ENCODE results near the gene AP3M1.

Gene AP3M1

GRCh38 chr10:74145133-74145532, 5.5 kb downstream of the AP3M1 start:
- TF ChIP-seq TAF1 (IDR thresholded peaks at IDR 0.05; ENCODE audit: borderline replicate concordance, insufficient read depth, low read length) (no peak), POLR2AphosphoS5 (IDR thresholded peaks at IDR 0.05; ENCODE audit: low read depth, low read length) (no peak), FOXP2 (optimal IDR thresholded peaks at IDR 0.05; ENCODE audit: borderline replicate concordance, extremely low read depth, extremely low read length, insufficient read depth) (no peak), SIN3A (IDR thresholded peaks at IDR 0.05; ENCODE audit: borderline replicate concordance, insufficient read depth, low read length) (no peak), REST (IDR thresholded peaks at IDR 0.05; ENCODE audit: insufficient read depth in 1 of 2, low read depth in 2 of 2, low read length in 2 of 2) (no peak)

- TF ChIP-seq TAF1 (IDR thresholded peaks at IDR 0.05; ENCODE audit: borderline replicate concordance, insufficient read depth, low read length) (no peak), REST (IDR thresholded peaks at IDR 0.05; ENCODE audit: insufficient read depth in 1 of 2, low read depth in 2 of 2, low read length in 2 of 2) (no peak)
These were observed 10.1 kb downstream of the AP3M1 start for GRCh38 chr10:74140553-74140952.

GRCh38 chr10:74139981-74140380, 10.6 kb downstream of the AP3M1 start:
- no peak for TF ChIP-seq REST (IDR thresholded peaks at IDR 0.05; ENCODE audit: insufficient read depth in 1 of 2, low read depth in 2 of 2, low read length in 2 of 2)
- TF ChIP-seq TAF1 (IDR thresholded peaks at IDR 0.05; ENCODE audit: borderline replicate concordance, insufficient read depth, low read length): no peak
- no peak for TF ChIP-seq FOXP2 (optimal IDR thresholded peaks at IDR 0.05; ENCODE audit: borderline replicate concordance, extremely low read depth, extremely low read length, insufficient read depth)
- TF ChIP-seq SIN3A (IDR thresholded peaks at IDR 0.05; ENCODE audit: borderline replicate concordance, insufficient read depth, low read length): no peak
- no peak for TF ChIP-seq POLR2AphosphoS5 (IDR thresholded peaks at IDR 0.05; ENCODE audit: low read depth, low read length)

GRCh38 chr10:74137992-74138391, 12.6 kb downstream of the AP3M1 start:
- no peak for TF ChIP-seq POLR2AphosphoS5 (IDR thresholded peaks at IDR 0.05; ENCODE audit: low read depth, low read length)
- TF ChIP-seq REST (IDR thresholded peaks at IDR 0.05; ENCODE audit: insufficient read depth in 1 of 2, low read depth in 2 of 2, low read length in 2 of 2): no peak
- TF ChIP-seq SIN3A (IDR thresholded peaks at IDR 0.05; ENCODE audit: borderline replicate concordance, insufficient read depth, low read length): no peak
- no peak for TF ChIP-seq FOXP2 (optimal IDR thresholded peaks at IDR 0.05; ENCODE audit: borderline replicate concordance, extremely low read depth, extremely low read length, insufficient read depth)
- no peak for TF ChIP-seq TAF1 (IDR thresholded peaks at IDR 0.05; ENCODE audit: borderline replicate concordance, insufficient read depth, low read length)

- TF ChIP-seq SIN3A (IDR thresholded peaks at IDR 0.05; ENCODE audit: borderline replicate concordance, insufficient read depth, low read length): no peak
- no peak for TF ChIP-seq REST (IDR thresholded peaks at IDR 0.05; ENCODE audit: insufficient read depth in 1 of 2, low read depth in 2 of 2, low read length in 2 of 2)
- TF ChIP-seq TAF1 (IDR thresholded peaks at IDR 0.05; ENCODE audit: borderline replicate concordance, insufficient read depth, low read length): no peak
- TF ChIP-seq POLR2AphosphoS5 (IDR thresholded peaks at IDR 0.05; ENCODE audit: low read depth, low read length): no peak
- no peak for TF ChIP-seq FOXP2 (optimal IDR thresholded peaks at IDR 0.05; ENCODE audit: borderline replicate concordance, extremely low read depth, extremely low read length, insufficient read depth)
These were observed 15.2 kb downstream of the AP3M1 start for GRCh38 chr10:74135452-74135851.

All from PFSK-1 (cell line).